GM08714 (cell line): ENCODE data around the gene PAX5.

Experiments
- H3K4me3 ChIP-seq: fragments of 200-500 bp; sonication (Bioruptor generic); 2 replicates; pipeline ENCODE4 v1.5.1; 2014; ENCODE audit warnings: mild to moderate bottlenecking, low read length, inconsistent platforms
- ZNF274 ChIP-seq: IDR thresholded peaks from 2 replicates; pipeline ENCODE4 v1.6.1; 2012; ENCODE audit warnings: mild to moderate bottlenecking, low read depth, low read length

The PAX5 gene

GRCh38 chr9:36798350-36799065 lies 235.6 kb downstream of the PAX5 start:
- H3K4me3 ChIP-seq, result no peak overlapping the region
- TF ChIP-seq ZNF274, result no peak

- H3K4me3 ChIP-seq, result no peak overlapping the region
- TF ChIP-seq ZNF274, result no peak
Measured at GRCh38 chr9:36797471-36798220, 236.4 kb downstream of the PAX5 start.

- no peak for TF ChIP-seq ZNF274
- H3K4me3 ChIP-seq, result no peak overlapping the region
Measured at GRCh38 chr9:36796671-36797419, 237.2 kb downstream of the PAX5 start.

- no peak overlapping the region for H3K4me3 ChIP-seq
- no peak for TF ChIP-seq ZNF274
Measured at GRCh38 chr9:36794461-36794860, 239.6 kb downstream of the PAX5 start.

- H3K4me3 ChIP-seq, result no peak overlapping the region
- TF ChIP-seq ZNF274, result no peak
Measured at GRCh38 chr9:36793277-36793676, 240.8 kb downstream of the PAX5 start.

- TF ChIP-seq ZNF274, result no peak
Measured at GRCh38 chr9:36791222-36791950, 242.7 kb downstream of the PAX5 start.

GRCh38 chr9:36789886-36790285 lies 244.2 kb downstream of the PAX5 start:
- no peak for TF ChIP-seq ZNF274
- no peak overlapping the region for H3K4me3 ChIP-seq

More at GRCh38 chr9:36791222-36791950, 242.7 kb downstream of the PAX5 start:
- no peak overlapping the region for H3K4me3 ChIP-seq

- TF ChIP-seq ZNF274, result no peak
- H3K4me3 ChIP-seq, result no peak overlapping the region
Measured at GRCh38 chr9:36788534-36788933, 245.5 kb downstream of the PAX5 start.

GRCh38 chr9:36787709-36788108 lies 246.4 kb downstream of the PAX5 start:
- no peak for TF ChIP-seq ZNF274
- H3K4me3 ChIP-seq, result no peak overlapping the region
